ENCODE results near the gene MINDY2.
"Not testable (repeated sequence)": the region's sequence is repeated elsewhere in the genome, so short reads cannot be mapped to it uniquely, and the experiment has no call there.

Gene MINDY2

GRCh38 chr15:58875343-58875742 lies 104.2 kb downstream of the MINDY2 start:
- intact Hi-C loops (cut with DNase I), result no loop called here
- no peak for DNase-seq

- intact Hi-C loops (cut with DNase I), result no loop called here
- no peak for DNase-seq
Observed at GRCh38 chr15:58876306-58877106, 105.4 kb downstream of the MINDY2 start.

- no peak for DNase-seq
- intact Hi-C loops (cut with DNase I), result no loop called here
Observed at GRCh38 chr15:58877999-58878825, 107.1 kb downstream of the MINDY2 start.

- no peak for DNase-seq
- intact Hi-C loops (cut with DNase I), result no loop called here
Observed at GRCh38 chr15:58880320-58880719, 109.2 kb downstream of the MINDY2 start.

- no peak for DNase-seq
- intact Hi-C loops (cut with DNase I), result no loop called here
Observed at GRCh38 chr15:58882243-58882642, 111.1 kb downstream of the MINDY2 start.

- DNase-seq, result not testable (repeated sequence)
Observed at GRCh38 chr15:58883926-58884325, 112.8 kb downstream of the MINDY2 start.

GRCh38 chr15:58886921-58887320 lies 115.8 kb downstream of the MINDY2 start:
- intact Hi-C loops (cut with DNase I), result no loop called here
- DNase-seq, result no peak

More at GRCh38 chr15:58883926-58884325, 112.8 kb downstream of the MINDY2 start:
- intact Hi-C loops (cut with DNase I), result not testable (repeated sequence)

- DNase-seq, result no peak
- intact Hi-C loops (cut with DNase I), result no loop called here
Observed at GRCh38 chr15:58889363-58889762, 118.3 kb downstream of the MINDY2 start.

GRCh38 chr15:58898150-58898680 lies 127.1 kb downstream of the MINDY2 start:
- intact Hi-C loops (cut with DNase I), result no loop called here
- no peak for DNase-seq

- DNase-seq, result no peak
- intact Hi-C loops (cut with DNase I), result no loop called here
Observed at GRCh38 chr15:58900631-58901030, 129.5 kb downstream of the MINDY2 start.

- no peak for DNase-seq
- intact Hi-C loops (cut with DNase I), result no loop called here
Observed at GRCh38 chr15:58908550-58909309, 137.6 kb downstream of the MINDY2 start.

GRCh38 chr15:58909616-58910015 lies 138.5 kb downstream of the MINDY2 start:
- no peak for DNase-seq
- intact Hi-C loops (cut with DNase I), result no loop called here

- DNase-seq, result no peak
- intact Hi-C loops (cut with DNase I), result no loop called here
Observed at GRCh38 chr15:58910456-58910855, 139.4 kb downstream of the MINDY2 start.

All from posterior cingulate gyrus (tissue), 11 donors.